HL-60 (cell line): ENCODE data around the gene SF3B3.

Experiments used
- DNase-seq, 2 experiments: peaks; one replicate each; pipeline ENCODE4 v3.0.0-alpha.2; 2010 to 2020; ENCODE audit warnings: low read depth in 1 of 2, low spot score in 1 of 2
- H3K27ac ChIP-seq: fragments of 250-450 bp; sonication (Bioruptor Pico); replicated peaks from 2 replicates; pipeline ENCODE4 v1.5.1; 2020; ENCODE audit warnings: mild to moderate bottlenecking, moderate library complexity
- H3K27me3 ChIP-seq: fragments of 250-450 bp; sonication (Bioruptor Pico); 2 replicates; pipeline ENCODE4 v1.5.1; 2021; ENCODE audit warnings: mild to moderate bottlenecking, moderate library complexity; ENCODE audit not compliant: insufficient read depth, poor library complexity, severe bottlenecking
- H3K4me3 ChIP-seq: replicated peaks from 2 replicates; pipeline ENCODE4 v1.5.1; 2011; ENCODE audit warnings: mild to moderate bottlenecking, control low read depth, low read length; ENCODE audit not compliant: insufficient read depth
- CTCF ChIP-seq: IDR thresholded peaks from one replicate; pipeline ENCODE4 v1.5.1; 2011; ENCODE audit warnings: low read length, control low read depth, inconsistent platforms; ENCODE audit not compliant: insufficient read depth
- GABPA ChIP-seq: IDR thresholded peaks from 2 replicates; pipeline ENCODE4 v1.6.1; 2012; ENCODE audit warnings: low read depth
- POLR2AphosphoS5 ChIP-seq: IDR thresholded peaks from 2 replicates; pipeline ENCODE4 v1.6.1; 2012; ENCODE audit warnings: low read depth
- REST ChIP-seq: IDR thresholded peaks from 2 replicates; pipeline ENCODE4 v1.6.1; 2012; ENCODE audit warnings: low read depth; ENCODE audit not compliant: insufficient replicate concordance
- SPI1 ChIP-seq: IDR thresholded peaks from 2 replicates; pipeline ENCODE4 v1.6.1; 2012; ENCODE audit warnings: low read depth, mild to moderate bottlenecking, borderline replicate concordance

SF3B3 gene

GRCh38 chr16:70601576-70602575 is 78.3 kb downstream of the SF3B3 start:
- TF ChIP-seq CTCF (no peak), REST (no peak), POLR2AphosphoS5 (no peak), SPI1 (no peak), GABPA (no peak)
- DNase-seq = no peak
- H3K27me3 ChIP-seq = no peaks in the 10 kb centered on the region

GRCh38 chr16:70602831-70603230 is 79.2 kb downstream of the SF3B3 start:
- Histone ChIP-seq H3K27me3 (no peaks in the 10 kb centered on the region), H3K27ac (no peak overlapping the region), H3K4me3 (no peak overlapping the region)
- no peak for TF ChIP-seq SPI1
- no peak for TF ChIP-seq CTCF
- TF ChIP-seq REST = no peak
- no peak for TF ChIP-seq GABPA
- no peak for TF ChIP-seq POLR2AphosphoS5
- no peak for DNase-seq

More at GRCh38 chr16:70601576-70602575, 78.3 kb downstream of the SF3B3 start:
- no peak overlapping the region for H3K27ac ChIP-seq
- no peak overlapping the region for H3K4me3 ChIP-seq

- no peak for TF ChIP-seq POLR2AphosphoS5
- TF ChIP-seq REST = no peak
- TF ChIP-seq GABPA = no peak
- TF ChIP-seq CTCF = no peak
- TF ChIP-seq SPI1 = no peak
- Histone ChIP-seq H3K27ac (no peak overlapping the region), H3K4me3 (no peak overlapping the region), H3K27me3 (no peaks in the 10 kb centered on the region)
- DNase-seq = no peak
Observed at GRCh38 chr16:70604407-70605282, 81.0 kb downstream of the SF3B3 start.
